Measurements from ENCODE around the gene MKNK2. TPM values are rescaled to one million over a fixed set of nuclear protein-coding genes. Genes with fewer than 3 reads are reported as not detected.

Gene MKNK2
- total and polyA plus RNA-seq, 10 of the 15 experiments (the other 5 are each of a cell fraction or from before 2014, with no cell fraction given), result 9.6 to 365 (median 69.9) TPM

- TF ChIP-seq ZBTB11 (CRISPR knock-in tag; IDR thresholded peaks at IDR 0.05), result no peak
- TF ChIP-seq CREB1 (IDR thresholded peaks at IDR 0.05; ENCODE audit: low read depth), result 0 out of 2 replicates have a peak, but pooled peaks have one; percentile 27
- TF ChIP-seq JUNB (IDR thresholded peaks at IDR 0.05), result no peak
- no peak for TF ChIP-seq PAX8 (IDR thresholded peaks at IDR 0.05)
- no peak for TF ChIP-seq RELA (IDR thresholded peaks at IDR 0.05; ENCODE audit: borderline replicate concordance, partially characterized antibody)
- TF ChIP-seq RB1 (IDR thresholded peaks at IDR 0.05; ENCODE audit: borderline replicate concordance), result peak; percentile 53; the same call in 1 of the 2 replicates
- TF ChIP-seq MEF2B (IDR thresholded peaks at IDR 0.05; ENCODE audit: partially characterized antibody, poor library complexity, severe bottlenecking), result peak; percentile 50
- no peak for TF ChIP-seq CEBPB (IDR thresholded peaks at IDR 0.05; ENCODE audit: borderline replicate concordance in 1 of 2, low read depth in 2 of 2, low read length in 2 of 2)
- peak; percentile 74; the same call in 1 of the 2 replicates for TF ChIP-seq SIN3A (IDR thresholded peaks at IDR 0.05; ENCODE audit: low read depth, low read length)
- no peak for TF ChIP-seq ZNF24 (IDR thresholded peaks at IDR 0.05)
- TF ChIP-seq BRCA1 (IDR thresholded peaks at IDR 0.05; ENCODE audit: low read depth, low read length), result no peak
- no peak for TF ChIP-seq TARDBP (IDR thresholded peaks at IDR 0.05; ENCODE audit: borderline replicate concordance)
- TF ChIP-seq POLR2AphosphoS5 (IDR thresholded peaks at IDR 0.05; ENCODE audit: low read length), result no peak
- no peak for TF ChIP-seq SREBF1 (IDR thresholded peaks at IDR 0.05; ENCODE audit: low read length)
- no peak for TF ChIP-seq RFX5 (IDR thresholded peaks at IDR 0.05; ENCODE audit: low read depth, low read length)
- no peak for TF ChIP-seq ATF2 (IDR thresholded peaks at IDR 0.05; ENCODE audit: low read length)
- TF ChIP-seq SUPT20H (IDR thresholded peaks at IDR 0.05; ENCODE audit: borderline replicate concordance, control insufficient read depth, low read depth, low read length), result no peak
- TF ChIP-seq POLR2AphosphoS2 (IDR thresholded peaks at IDR 0.05; ENCODE audit: low read depth, low read length), result no peak
- TF ChIP-seq BCL3 (IDR thresholded peaks at IDR 0.05; ENCODE audit: borderline replicate concordance, insufficient read depth, low read depth, low read length, poor library complexity, severe bottlenecking), result no peak
- peak; percentile 44; the same call in 1 of the 2 replicates for TF ChIP-seq NRF1 (conservative IDR thresholded peaks at IDR 0.05; ENCODE audit: low read depth, low read length)
- TF ChIP-seq SREBF2 (IDR thresholded peaks at IDR 0.05; ENCODE audit: low read length), result no peak
- no peak for TF ChIP-seq RBBP5 (conservative IDR thresholded peaks at IDR 0.05)
- no peak for TF ChIP-seq RCOR1 (conservative IDR thresholded peaks at IDR 0.05; ENCODE audit: low read depth, low read length)
- no peak for TF ChIP-seq HSF1 (IDR thresholded peaks at IDR 0.05; ENCODE audit: low read depth, low read length)
- no peak for TF ChIP-seq ATF7 (IDR thresholded peaks at IDR 0.05; ENCODE audit: low read depth)
Observed at GRCh38 chr19:2096480-2097202, 45.6 kb upstream of the MKNK2 start, which contains the start of gene IZUMO4 (continued).
